ENCODE data around the gene PPA2. TPM values are rescaled to one million over a fixed set of nuclear protein-coding genes. Genes with fewer than 3 reads are reported as not detected.

Gene PPA2
- total and polyA plus RNA-seq, 12 donors: 61.7 to 342 (median 112) TPM

DNA sequence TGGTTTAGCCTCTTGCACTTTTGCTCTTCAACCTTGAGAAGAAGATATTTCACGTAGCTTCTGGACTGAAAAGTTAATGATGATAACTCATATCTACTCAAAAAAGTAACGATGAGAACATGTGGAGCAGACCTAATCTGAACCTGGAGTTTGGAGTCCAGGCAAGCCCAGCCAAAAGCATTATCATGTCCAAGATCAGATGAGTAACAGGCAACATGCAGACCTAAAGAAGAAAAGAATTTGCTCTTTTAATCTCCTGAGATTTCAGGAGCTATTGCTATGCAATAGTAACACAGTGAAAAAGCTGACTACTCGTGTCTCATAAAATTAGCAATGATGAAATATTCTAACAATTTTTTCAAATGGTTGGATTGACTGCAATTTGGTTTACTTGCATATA is 21.8 kb upstream of the PPA2 start:
- WGBS, 4 donors: 51 to 59% (median 57%) methylated on average over 3 of the region's 3 CpGs
- Histone ChIP-seq H3K27me3 (no peaks in the 10 kb centered on the region), H3K4me3 (no peak overlapping the region), H3K36me3 (replicated peaks in 1 of 2) (no peaks in the 10 kb centered on the region), H3K27ac (no peak overlapping the region), H3K9me3 (replicated peaks in 1 of 3) (no peaks in the 10 kb centered on the region), H3K4me1 (replicated peaks in 1 of 2) (no peaks in the 10 kb centered on the region)
- intact Hi-C loops (cut with DNase I): no loop called here
- TF ChIP-seq POLR2A (IDR thresholded peaks at IDR 0.05): no peak
- TF ChIP-seq, protein P1, sequence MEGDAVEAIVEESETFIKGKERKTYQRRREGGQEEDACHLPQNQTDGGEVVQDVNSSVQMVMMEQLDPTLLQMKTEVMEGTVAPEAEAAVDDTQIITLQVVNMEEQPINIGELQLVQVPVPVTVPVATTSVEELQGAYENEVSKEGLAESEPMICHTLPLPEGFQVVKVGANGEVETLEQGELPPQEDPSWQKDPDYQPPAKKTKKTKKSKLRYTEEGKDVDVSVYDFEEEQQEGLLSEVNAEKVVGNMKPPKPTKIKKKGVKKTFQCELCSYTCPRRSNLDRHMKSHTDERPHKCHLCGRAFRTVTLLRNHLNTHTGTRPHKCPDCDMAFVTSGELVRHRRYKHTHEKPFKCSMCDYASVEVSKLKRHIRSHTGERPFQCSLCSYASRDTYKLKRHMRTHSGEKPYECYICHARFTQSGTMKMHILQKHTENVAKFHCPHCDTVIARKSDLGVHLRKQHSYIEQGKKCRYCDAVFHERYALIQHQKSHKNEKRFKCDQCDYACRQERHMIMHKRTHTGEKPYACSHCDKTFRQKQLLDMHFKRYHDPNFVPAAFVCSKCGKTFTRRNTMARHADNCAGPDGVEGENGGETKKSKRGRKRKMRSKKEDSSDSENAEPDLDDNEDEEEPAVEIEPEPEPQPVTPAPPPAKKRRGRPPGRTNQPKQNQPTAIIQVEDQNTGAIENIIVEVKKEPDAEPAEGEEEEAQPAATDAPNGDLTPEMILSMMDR (IDR thresholded peaks at IDR 0.05): no peak
- no peak for DNase-seq

DNA sequence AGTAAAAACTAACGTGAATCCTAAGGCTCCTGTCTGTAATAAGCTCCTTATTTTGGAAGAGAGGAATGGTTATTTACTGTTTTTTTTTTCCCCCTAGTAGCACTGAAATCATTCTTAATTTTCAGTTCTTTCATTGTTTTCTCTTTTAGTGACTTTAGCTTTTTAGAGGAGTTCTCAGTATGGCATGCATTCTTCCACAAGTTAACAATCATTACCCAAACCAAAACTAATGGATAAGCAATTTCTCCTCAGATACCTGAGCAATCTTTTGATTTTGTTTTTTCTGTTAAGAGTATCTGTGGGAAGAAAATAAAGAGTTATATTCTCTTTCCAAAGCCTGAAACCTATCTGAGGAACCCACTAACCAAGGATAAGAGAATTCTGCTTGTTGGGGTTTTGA is 16.7 kb upstream of the PPA2 start:
- H3K4me1 ChIP-seq (replicated peaks in 1 of 2): no peaks in the 10 kb centered on the region
- DNase-seq: no peak
- no peak for TF ChIP-seq POLR2A (IDR thresholded peaks at IDR 0.05)
- TF ChIP-seq, protein P1 (IDR thresholded peaks at IDR 0.05): no peak
- H3K27ac ChIP-seq: no peak overlapping the region
- no peaks in the 10 kb centered on the region for H3K27me3 ChIP-seq
- no peak overlapping the region for H3K4me3 ChIP-seq
- no peaks in the 10 kb centered on the region for H3K36me3 ChIP-seq (replicated peaks in 1 of 2)
- intact Hi-C loops (cut with DNase I): no loop called here
- no peaks in the 10 kb centered on the region for H3K9me3 ChIP-seq (replicated peaks in 1 of 3)
- WGBS, 4 donors: 58 to 87% (median 75%) methylated on average over 1 of the region's 1 CpG

DNA sequence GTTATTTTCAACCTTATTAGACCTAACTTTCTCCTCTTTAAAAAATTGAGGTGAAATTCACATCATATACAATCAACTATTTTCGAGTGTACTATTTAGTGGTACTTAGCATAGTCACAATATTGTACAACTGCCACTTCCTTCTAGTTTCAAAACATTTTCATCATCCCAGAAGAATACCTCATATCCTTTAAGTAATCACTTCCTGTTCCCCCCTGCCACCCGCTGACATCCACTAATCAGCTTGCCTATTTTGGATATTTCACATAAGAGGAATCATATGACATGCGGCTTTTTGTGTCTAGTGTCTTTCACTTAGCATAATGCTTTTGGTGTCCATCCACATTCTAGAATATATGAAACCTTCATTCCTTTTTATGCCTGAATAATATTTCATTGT is 10.0 kb upstream of the PPA2 start:
- intact Hi-C loops (cut with DNase I): no loop called here
- WGBS, 4 donors: 73 to 85% (median 77%) methylated on average over 3 of the region's 3 CpGs
- no peaks in the 10 kb centered on the region for H3K36me3 ChIP-seq (replicated peaks in 1 of 2)
- no peaks in the 10 kb centered on the region for H3K27me3 ChIP-seq
- H3K4me1 ChIP-seq (replicated peaks in 1 of 2): no peaks in the 10 kb centered on the region
- H3K9me3 ChIP-seq (replicated peaks in 1 of 3): no peaks in the 10 kb centered on the region
- no peak for DNase-seq
- H3K4me3 ChIP-seq: no peak overlapping the region
- no peak overlapping the region for H3K27ac ChIP-seq
- TF ChIP-seq POLR2A (IDR thresholded peaks at IDR 0.05): no peak
- TF ChIP-seq, protein P1 (IDR thresholded peaks at IDR 0.05): no peak

DNA sequence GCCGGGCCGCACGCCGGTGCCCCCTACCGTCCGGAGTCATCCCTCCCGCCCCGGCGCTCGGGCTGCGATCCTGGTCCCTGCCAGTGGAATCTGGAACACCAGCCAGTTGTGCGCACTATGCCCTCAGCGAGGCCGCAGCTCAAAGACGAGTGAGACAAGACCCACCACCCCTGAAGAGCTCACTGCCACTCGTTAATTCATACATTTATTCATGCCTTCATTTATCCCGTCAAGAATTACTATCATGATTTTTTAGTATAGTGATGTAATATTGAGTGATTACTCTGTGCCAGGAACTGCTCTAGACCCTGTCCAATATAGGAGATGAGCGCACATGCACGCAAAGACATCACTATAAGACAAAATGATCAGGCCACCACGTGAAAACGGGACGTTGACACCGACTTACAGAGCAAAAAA is 247 bp upstream of the PPA2 start:
- no peaks in the 10 kb centered on the region for H3K9me3 ChIP-seq (replicated peaks in 1 of 3)
- DNase-seq: peak; percentile 86 to 95 (median 90)
- intact Hi-C loops (cut with DNase I): loop anchor here (5.0 kb wide), 2 partner anchors 332 to 337 kb away; no protein-coding TSS in a partner anchor
- TF ChIP-seq, protein P1 (IDR thresholded peaks at IDR 0.05): peak; percentile 57 to 89 (median 78)
- no peak for TF ChIP-seq POLR2A (IDR thresholded peaks at IDR 0.05)
- WGBS, 4 donors: 9 to 18% (median 11%) methylated on average over 12 to 23 of the region's 23 CpGs
- H3K27ac ChIP-seq: peak overlapping the region; percentile 95 to 100 (median 98)
- H3K4me1 ChIP-seq (replicated peaks in 1 of 2): peaks cover 16 to 35% of the 10 kb centered on the region in 2 donors
- no peaks in the 10 kb centered on the region for H3K36me3 ChIP-seq (replicated peaks in 1 of 2)
- peak overlapping the region in 2 of 4 donors; percentile 84 to 92 for H3K4me3 ChIP-seq
- no peaks in the 10 kb centered on the region for H3K27me3 ChIP-seq

Measured in adrenal gland (tissue), 12 donors.